Lower leg skin (tissue), 3 donors: ENCODE data around the gene SESN1.

Experiments used
- POLR2A ChIP-seq, 2 donors: fragments of 450-650 bp; IDR thresholded peaks; one replicate each; pipeline ENCODE4 v1.6.1; 2016 to 2017; ENCODE audit warnings: antibody characterized with exemption in 2 of 2, mild to moderate bottlenecking in 1 of 2, moderate library complexity in 1 of 2
- TF ChIP-seq, protein P1 (sequence below), 3 donors: fragments of 450-650 bp; IDR thresholded peaks; one replicate each; pipeline ENCODE4 v1.5.1; 2016; ENCODE audit warnings: antibody characterized with exemption in 3 of 3, mild to moderate bottlenecking in 3 of 3, moderate library complexity in 2 of 3

DNA sequence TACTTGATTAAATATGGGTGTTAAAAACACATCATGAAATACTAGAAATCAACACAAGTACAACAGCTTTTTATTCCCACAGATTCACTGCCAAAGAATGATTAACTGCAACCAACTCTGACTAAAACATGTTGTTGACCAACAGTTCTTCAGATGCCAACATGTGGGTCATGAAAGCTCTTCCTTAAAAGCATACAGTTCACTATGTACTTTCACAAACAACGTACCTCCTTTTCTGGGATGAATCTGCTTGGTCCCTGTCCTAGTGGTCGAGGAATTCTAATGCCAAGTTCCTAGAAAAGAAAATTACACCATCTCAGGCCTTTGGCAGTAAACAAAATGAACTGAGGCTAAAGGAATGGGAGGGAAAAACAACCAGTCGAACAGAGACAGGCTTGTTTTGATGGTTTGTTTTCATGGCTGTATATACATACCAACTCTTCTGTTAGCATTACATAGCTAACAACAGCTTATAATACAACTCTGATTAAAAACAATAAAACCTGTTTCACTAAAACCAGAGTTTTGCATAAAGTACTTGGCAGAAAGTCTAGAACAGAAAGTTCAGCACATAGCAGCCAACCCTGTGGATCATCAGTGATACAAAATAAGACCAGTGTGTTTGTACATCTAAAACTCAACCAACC, 92.5 kb downstream of the SESN1 start:
- TF ChIP-seq, protein P1, sequence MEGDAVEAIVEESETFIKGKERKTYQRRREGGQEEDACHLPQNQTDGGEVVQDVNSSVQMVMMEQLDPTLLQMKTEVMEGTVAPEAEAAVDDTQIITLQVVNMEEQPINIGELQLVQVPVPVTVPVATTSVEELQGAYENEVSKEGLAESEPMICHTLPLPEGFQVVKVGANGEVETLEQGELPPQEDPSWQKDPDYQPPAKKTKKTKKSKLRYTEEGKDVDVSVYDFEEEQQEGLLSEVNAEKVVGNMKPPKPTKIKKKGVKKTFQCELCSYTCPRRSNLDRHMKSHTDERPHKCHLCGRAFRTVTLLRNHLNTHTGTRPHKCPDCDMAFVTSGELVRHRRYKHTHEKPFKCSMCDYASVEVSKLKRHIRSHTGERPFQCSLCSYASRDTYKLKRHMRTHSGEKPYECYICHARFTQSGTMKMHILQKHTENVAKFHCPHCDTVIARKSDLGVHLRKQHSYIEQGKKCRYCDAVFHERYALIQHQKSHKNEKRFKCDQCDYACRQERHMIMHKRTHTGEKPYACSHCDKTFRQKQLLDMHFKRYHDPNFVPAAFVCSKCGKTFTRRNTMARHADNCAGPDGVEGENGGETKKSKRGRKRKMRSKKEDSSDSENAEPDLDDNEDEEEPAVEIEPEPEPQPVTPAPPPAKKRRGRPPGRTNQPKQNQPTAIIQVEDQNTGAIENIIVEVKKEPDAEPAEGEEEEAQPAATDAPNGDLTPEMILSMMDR (IDR thresholded peaks at IDR 0.05) = no peak
- TF ChIP-seq POLR2A (IDR thresholded peaks at IDR 0.05) = no peak
